ENCODE results near the gene PDE3A. TPM values are rescaled to one million over a fixed set of nuclear protein-coding genes. Genes with fewer than 3 reads are reported as not detected.

Gene PDE3A
- total RNA-seq, 1 donor from 2014 or later = 161 TPM

DNA sequence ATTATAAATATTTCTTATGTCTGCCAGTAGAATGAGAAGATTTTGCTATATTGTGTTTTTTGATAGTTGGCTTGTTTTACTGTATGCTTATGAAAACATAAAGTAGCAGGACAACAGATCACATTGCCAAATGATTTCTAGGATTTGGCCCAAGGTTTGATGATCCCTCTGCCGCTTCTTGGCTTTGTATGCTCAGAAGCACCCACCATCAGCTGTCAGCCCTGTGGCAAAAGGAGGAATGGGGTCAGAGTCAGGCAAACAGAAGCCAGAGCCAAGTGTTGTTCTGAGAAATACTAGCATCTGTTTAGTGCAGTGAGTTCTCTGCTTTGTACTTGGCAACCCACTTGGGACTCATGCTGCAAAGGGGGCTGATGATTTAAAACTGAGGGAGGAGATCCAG is 152.2 kb downstream of the PDE3A start:
- Histone ChIP-seq H3K36me3 (no peaks in the 10 kb centered on the region), H3K4me1 (peaks cover 76% of the 10 kb centered on the region), H3K27me3 (ENCODE audit: low read depth) (no peaks in the 10 kb centered on the region), H3K4me3 (no peak overlapping the region), H3K9me3 (replicated peaks) (no peaks in the 10 kb centered on the region), H3K27ac (replicated peaks) (peak overlapping the region; percentile 23)
- intact Hi-C loops (cut with micrococcal nuclease) = no loop called here
- DNase-seq = no peak
- TF ChIP-seq, protein P1, sequence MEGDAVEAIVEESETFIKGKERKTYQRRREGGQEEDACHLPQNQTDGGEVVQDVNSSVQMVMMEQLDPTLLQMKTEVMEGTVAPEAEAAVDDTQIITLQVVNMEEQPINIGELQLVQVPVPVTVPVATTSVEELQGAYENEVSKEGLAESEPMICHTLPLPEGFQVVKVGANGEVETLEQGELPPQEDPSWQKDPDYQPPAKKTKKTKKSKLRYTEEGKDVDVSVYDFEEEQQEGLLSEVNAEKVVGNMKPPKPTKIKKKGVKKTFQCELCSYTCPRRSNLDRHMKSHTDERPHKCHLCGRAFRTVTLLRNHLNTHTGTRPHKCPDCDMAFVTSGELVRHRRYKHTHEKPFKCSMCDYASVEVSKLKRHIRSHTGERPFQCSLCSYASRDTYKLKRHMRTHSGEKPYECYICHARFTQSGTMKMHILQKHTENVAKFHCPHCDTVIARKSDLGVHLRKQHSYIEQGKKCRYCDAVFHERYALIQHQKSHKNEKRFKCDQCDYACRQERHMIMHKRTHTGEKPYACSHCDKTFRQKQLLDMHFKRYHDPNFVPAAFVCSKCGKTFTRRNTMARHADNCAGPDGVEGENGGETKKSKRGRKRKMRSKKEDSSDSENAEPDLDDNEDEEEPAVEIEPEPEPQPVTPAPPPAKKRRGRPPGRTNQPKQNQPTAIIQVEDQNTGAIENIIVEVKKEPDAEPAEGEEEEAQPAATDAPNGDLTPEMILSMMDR (IDR thresholded peaks at IDR 0.05; ENCODE audit: borderline replicate concordance) = no peak

- Histone ChIP-seq H3K9me3 (replicated peaks) (no peaks in the 10 kb centered on the region), H3K36me3 (no peaks in the 10 kb centered on the region), H3K27ac (replicated peaks) (no peak overlapping the region), H3K4me1 (peaks cover 77% of the 10 kb centered on the region), H3K4me3 (no peak overlapping the region), H3K27me3 (ENCODE audit: low read depth) (no peaks in the 10 kb centered on the region)
- no peak for DNase-seq
- TF ChIP-seq, protein P1 (IDR thresholded peaks at IDR 0.05; ENCODE audit: borderline replicate concordance) = no peak
- intact Hi-C loops (cut with micrococcal nuclease) = no loop called here
Observed at GRCh38 chr12:20523658-20524057, 155.3 kb downstream of the PDE3A start.

DNA sequence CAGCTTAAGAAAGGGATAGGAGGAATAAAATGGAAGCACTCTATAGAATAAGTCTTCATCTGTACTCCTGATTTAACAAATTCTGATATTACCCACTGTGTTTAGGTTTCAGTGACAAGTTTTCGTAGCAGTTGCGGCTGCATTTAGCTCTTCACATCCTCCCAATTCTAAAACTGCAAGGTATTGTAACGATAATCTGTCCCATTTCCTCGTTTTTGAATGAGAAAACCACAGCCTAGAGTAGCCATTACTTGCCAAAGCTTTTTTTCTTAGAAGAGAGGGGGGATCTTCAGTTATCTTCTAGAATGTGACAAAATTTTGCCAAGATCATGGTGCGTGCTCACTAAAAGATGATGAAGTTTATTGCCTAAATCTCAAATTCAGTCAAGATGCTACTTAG is 155.8 kb downstream of the PDE3A start:
- TF ChIP-seq, protein P1 (IDR thresholded peaks at IDR 0.05; ENCODE audit: borderline replicate concordance) = no peak
- no peak overlapping the region for H3K4me3 ChIP-seq
- no peaks in the 10 kb centered on the region for H3K27me3 ChIP-seq (ENCODE audit: low read depth)
- H3K4me1 ChIP-seq = peaks cover 77% of the 10 kb centered on the region
- no peak overlapping the region for H3K27ac ChIP-seq (replicated peaks)
- no peaks in the 10 kb centered on the region for H3K36me3 ChIP-seq
- intact Hi-C loops (cut with micrococcal nuclease) = no loop called here
- no peaks in the 10 kb centered on the region for H3K9me3 ChIP-seq (replicated peaks)
- DNase-seq = no peak

GRCh38 chr12:20525064-20525610 is 156.8 kb downstream of the PDE3A start:
- Histone ChIP-seq H3K4me3 (no peak overlapping the region), H3K27ac (replicated peaks) (peak overlapping the region; percentile 27)

DNA sequence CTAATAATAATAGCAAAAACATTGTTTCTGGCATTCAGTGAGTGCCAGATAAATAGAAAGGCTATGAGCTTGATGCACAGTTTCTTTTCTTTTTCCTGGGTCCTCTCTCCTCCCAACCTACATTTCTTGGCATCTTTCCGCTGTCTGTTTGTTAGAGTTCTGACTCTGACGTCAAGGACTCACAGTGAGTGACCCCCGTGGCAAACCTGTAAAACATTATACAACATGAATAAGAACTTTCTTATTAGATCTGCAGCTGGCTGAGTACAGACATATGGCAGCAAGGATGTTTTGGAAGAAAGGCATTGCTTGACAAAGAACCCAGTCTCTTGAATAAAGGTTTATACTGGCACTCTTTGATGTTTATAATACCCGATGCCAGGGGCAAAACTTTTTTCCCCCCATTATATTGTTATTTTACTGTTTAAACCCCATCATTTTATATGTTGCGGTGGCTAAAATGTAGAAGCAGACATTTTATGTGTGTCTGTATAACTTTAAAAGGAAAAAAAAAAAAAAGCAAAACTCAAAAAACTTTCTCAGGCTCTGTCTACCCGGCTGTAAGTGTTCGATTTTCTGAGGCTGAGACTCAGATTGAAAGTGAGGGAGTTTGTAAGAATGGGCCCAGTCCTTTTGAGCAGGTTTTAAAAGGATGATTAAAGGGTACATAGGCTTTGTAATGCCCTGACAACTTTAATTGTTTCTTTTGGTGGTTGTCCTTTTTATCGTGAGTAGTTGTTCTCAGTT is 159.3 kb downstream of the PDE3A start:
- intact Hi-C loops (cut with micrococcal nuclease) = no loop called here
- Histone ChIP-seq H3K4me1 (peaks cover 52% of the 10 kb centered on the region), H3K27me3 (ENCODE audit: low read depth) (no peaks in the 10 kb centered on the region), H3K36me3 (no peaks in the 10 kb centered on the region), H3K9me3 (replicated peaks) (no peaks in the 10 kb centered on the region), H3K27ac (replicated peaks) (peak overlapping the region; percentile 62), H3K4me3 (no peak overlapping the region)
- DNase-seq = no peak
- TF ChIP-seq, protein P1 (IDR thresholded peaks at IDR 0.05; ENCODE audit: borderline replicate concordance) = no peak

More at GRCh38 chr12:20525064-20525610, 156.8 kb downstream of the PDE3A start:
- DNase-seq = no peak
- intact Hi-C loops (cut with micrococcal nuclease) = no loop called here
- no peaks in the 10 kb centered on the region for H3K27me3 ChIP-seq (ENCODE audit: low read depth)
- H3K9me3 ChIP-seq (replicated peaks) = no peaks in the 10 kb centered on the region
- H3K4me1 ChIP-seq = peaks cover 76% of the 10 kb centered on the region
- no peaks in the 10 kb centered on the region for H3K36me3 ChIP-seq
- TF ChIP-seq, protein P1 (IDR thresholded peaks at IDR 0.05; ENCODE audit: borderline replicate concordance) = no peak
